Lung (tissue), 12 donors: Measurements from ENCODE around the gene VAT1. TPM values are rescaled to one million over a fixed set of nuclear protein-coding genes. Genes with fewer than 3 reads are reported as not detected.

Source experiments
- ATAC-seq: fragments of 200-7000 bp; cut with Tn5 transposase; one replicate; pipeline ENCODE4 v1.9.1; 2020; ENCODE audit warnings: moderate number of reproducible peaks; ENCODE audit not compliant: insufficient read depth, low FRiP score
- DNase-seq, 3 donors: peaks; one replicate each; pipeline ENCODE4 v3.0.0-alpha.2; 2013 to 2017
- H3K27ac ChIP-seq, 2 donors: one replicate each; pipeline ENCODE4 v1.5.1; 2013; ENCODE audit warnings: mild to moderate bottlenecking in 2 of 2, moderate library complexity in 2 of 2, control low read depth in 1 of 2, inconsistent platforms in 1 of 2, low read depth in 1 of 2, low read length in 1 of 2
- H3K27me3 ChIP-seq, 3 donors: one replicate each; pipeline ENCODE4 v1.5.1; 2013; ENCODE audit warnings: low read length in 2 of 3; ENCODE audit not compliant: control insufficient read depth in 3 of 3, insufficient read depth in 3 of 3
- H3K36me3 ChIP-seq, 4 donors: one replicate each; pipeline ENCODE4 v1.5.1; 2013; ENCODE audit warnings: low read length in 4 of 4, mild to moderate bottlenecking in 1 of 4, moderate library complexity in 1 of 4; ENCODE audit not compliant: control insufficient read depth in 4 of 4, insufficient read depth in 4 of 4
- H3K4me1 ChIP-seq, 5 donors: one replicate each; pipeline ENCODE4 v1.5.1; 2013; ENCODE audit warnings: low read length in 5 of 5, mild to moderate bottlenecking in 2 of 5, moderate library complexity in 1 of 5; ENCODE audit not compliant: control insufficient read depth in 5 of 5, insufficient read depth in 5 of 5
- H3K4me3 ChIP-seq: one replicate; pipeline ENCODE4 v1.5.1; 2013; ENCODE audit warnings: mild to moderate bottlenecking, control low read depth, moderate library complexity
- H3K9ac ChIP-seq, 2 donors: one replicate each; pipeline ENCODE4 v1.5.1; 2013; ENCODE audit warnings: low read length in 2 of 2, control low read depth in 1 of 2; ENCODE audit not compliant: insufficient read depth in 1 of 2
- H3K9me3 ChIP-seq, 4 donors: one replicate each; pipeline ENCODE4 v1.5.1; 2013; ENCODE audit warnings: low read length in 3 of 4, mild to moderate bottlenecking in 1 of 4, moderate library complexity in 1 of 4; ENCODE audit not compliant: control insufficient read depth in 4 of 4, insufficient read depth in 3 of 4
- CTCF ChIP-seq: IDR thresholded peaks from 2 replicates; pipeline ENCODE4 v1.5.1; 2012; ENCODE audit warnings: mild to moderate bottlenecking; ENCODE audit errors: control extremely low read depth, extremely low read depth
- WGBS, 2 donors: extraction: QIAGEN DNeasy Blood & Tissue Kit; methylation state at CpG; one replicate each; pipeline ENCODE4 v1.1.7; 2013; 5-methylcytosine and 5-hydroxymethylcytosine counted together
- polyA plus RNA-seq, 2 donors: library from polyadenylated mRNA; stranded (reverse); fragments of 200-250 nt; gene quantifications; one replicate each; pipeline ENCODE4 v1.2.1, GENCODE V29; 2013
- total RNA-seq, 2 donors: library from RNA; depleted of rRNA in 1 of 2; stranded (reverse); fragments of >200 nt in 1 of 2; gene quantifications; one replicate each; pipeline ENCODE4 v1.2.1, GENCODE V29; 2014 to 2021
- donor health status: control.
- donor health status: control.
- donor health status: Bipolar disorder and iron deficiency.
- donor health status: healthy.
- donor health status: DM: yes; HTN: yes; CAD: no.

Gene VAT1
- total and polyA plus RNA-seq, 4 donors, result 62.3 to 255 (median 121) TPM

- H3K27ac ChIP-seq, result peak within 1 kb of the TSS in 1 of 2 donors; percentile 80
- H3K27me3 ChIP-seq, result no peaks in the 10 kb centered on the region
- TF ChIP-seq CTCF, result peak; percentile 68
- H3K4me3 ChIP-seq, result peak within 1 kb of the TSS; percentile 44
- ATAC-seq (peak; percentile 53), DNase-seq (peak; percentile 94 to 96 (median 96))
- WGBS, 2 donors, result 2% methylated on average over 59 to 61 of the region's 61 CpGs
- no peaks in the 10 kb centered on the region for H3K36me3 ChIP-seq
- no peaks in the 10 kb centered on the region for H3K9me3 ChIP-seq
- H3K4me1 ChIP-seq, result peaks cover 0 to 19% (median 4%) of the 10 kb centered on the region in 5 donors
- H3K9ac ChIP-seq, result peak within 1 kb of the TSS; percentile 72 to 81
Observed at GRCh38 chr17:43024407-43025289, 2.5 kb upstream of the VAT1 start, which contains the start of gene RND2. RND2 (plus strand) TSS chr17:43025231; CDS start chr17:43025348, 117 bp downstream.

- Histone ChIP-seq H3K4me3 (peak overlapping the region; percentile 90), H3K27me3 (no peaks in the 10 kb centered on the region), H3K36me3 (peaks cover 0 to 15% (median 1%) of the 10 kb centered on the region in 4 donors), H3K4me1 (peaks cover 0 to 29% (median 13%) of the 10 kb centered on the region in 5 donors), H3K9ac (peak overlapping the region in 1 of 2 donors; percentile 37), H3K9me3 (no peaks in the 10 kb centered on the region), H3K27ac (peak overlapping the region; percentile 71 to 83)
- DNase-seq, result peak; percentile 43 to 54 (median 48)
- peak; percentile 35 for ATAC-seq
- 15 to 16% methylated on average over 35 to 36 of the region's 40 CpGs for WGBS, 2 donors
- TF ChIP-seq CTCF, result no peak
Observed at GRCh38 chr17:43020789-43021740, 1.1 kb downstream of the VAT1 start.

- Histone ChIP-seq H3K27ac (peak overlapping the region in 1 of 2 donors; percentile 65), H3K4me1 (peaks cover 0 to 29% (median 13%) of the 10 kb centered on the region in 5 donors), H3K4me3 (no peak overlapping the region), H3K9ac (no peak overlapping the region), H3K27me3 (no peaks in the 10 kb centered on the region), H3K36me3 (peaks cover 0 to 21% (median 1%) of the 10 kb centered on the region in 4 donors), H3K9me3 (no peaks in the 10 kb centered on the region)
- DNase-seq (peak in 2 of 3 donors; percentile 26 to 67), ATAC-seq (no peak)
- TF ChIP-seq CTCF, result no peak
- 29 to 40% methylated on average over 6 of the region's 6 CpGs for WGBS, 2 donors
Observed at GRCh38 chr17:43020030-43020621, 2.1 kb downstream of the VAT1 start.
